SK-N-SH (cell line): Measurements from ENCODE around the gene MGAM2. TPM values are rescaled to one million over a fixed set of nuclear protein-coding genes. Genes with fewer than 3 reads are reported as not detected.

Source experiments
- CTCF ChIA-PET: fragments of 300-600, 350-600 bp; formaldehyde crosslinking; extraction: SDS; loops from one replicate; lab custom pipeline; 2021; lab: Yijun Ruan, JAX
- POLR2A ChIA-PET: fragments of 350-600 bp; sonication (Branson Sonifier 250); formaldehyde crosslinking; extraction: SDS; loops from one replicate; lab custom pipeline; 2020; ENCODE audit warnings: antibody characterized with exemption, inconsistent platforms; lab: Yijun Ruan, JAX
- DNase-seq: peaks from one replicate; pipeline ENCODE4 v3.0.0; 2012
- H2AFZ ChIP-seq: fragments of 200-600 bp; sonication (generic); 2 replicates; pipeline ENCODE4 v1.8.1; 2016; ENCODE audit warnings: antibody characterized with exemption, mild to moderate bottlenecking, low read depth
- H3F3A ChIP-seq: fragments of 200-600 bp; sonication (generic); replicated peaks from 2 replicates; pipeline ENCODE3; 2016; ENCODE audit warnings: antibody characterized with exemption, mild to moderate bottlenecking; ENCODE audit not compliant: insufficient read depth
- H3K27ac ChIP-seq, 2 experiments: fragments of 200-500 bp in 1 of 2; fragments of 200-600 bp in 1 of 2; sonication (Bioruptor generic) in 1 of 2; sonication (generic), shearing (Covaris generic) in 1 of 2; 2 replicates each; pipeline versions ENCODE4 v1.5.1 to v1.6.1; 2014 to 2016; ENCODE audit warnings: low read depth in 2 of 2, inconsistent platforms in 1 of 2, low read length in 1 of 2, mild to moderate bottlenecking in 1 of 2, mixed read lengths in 1 of 2
- H3K27me3 ChIP-seq: fragments of 200-600 bp; sonication (generic), shearing (Covaris generic); 2 replicates; pipeline ENCODE4 v1.6.1; 2016; ENCODE audit warnings: mixed run types; ENCODE audit not compliant: insufficient read depth
- H3K36me3 ChIP-seq, 2 experiments: fragments of 200-500 bp in 1 of 2; fragments of 200-600 bp in 1 of 2; sonication (Bioruptor generic) in 1 of 2; sonication (generic) in 1 of 2; replicated peaks in 1 of 2; 2 replicates each; pipeline versions ENCODE3 to v1.5.1; 2014 to 2016; ENCODE audit warnings: low read length in 1 of 2, mild to moderate bottlenecking in 1 of 2; ENCODE audit not compliant: insufficient read depth in 2 of 2, control insufficient read depth in 1 of 2
- H3K4me1 ChIP-seq, 2 experiments: fragments of 200-500 bp in 1 of 2; fragments of 200-600 bp in 1 of 2; sonication (Bioruptor generic) in 1 of 2; sonication (generic), shearing (Covaris generic) in 1 of 2; 2 replicates each; pipeline versions ENCODE4 v1.5.1 to v1.6.1; 2014 to 2016; ENCODE audit warnings: low read depth in 1 of 2, low read length in 1 of 2, mixed run types in 1 of 2; ENCODE audit not compliant: insufficient read depth in 2 of 2, control insufficient read depth in 1 of 2
- H3K4me2 ChIP-seq: fragments of 200-600 bp; sonication (generic), shearing (Covaris generic); 2 replicates; pipeline ENCODE4 v1.6.1; 2017; ENCODE audit warnings: mixed run types
- H3K4me3 ChIP-seq, 2 experiments: fragments of 200-500 bp in 1 of 2; fragments of 200-600 bp in 1 of 2; sonication (Bioruptor generic) in 1 of 2; sonication (generic), shearing (Covaris generic) in 1 of 2; 2 replicates each; pipeline versions ENCODE4 v1.5.1 to v1.8.1; 2014 to 2016; ENCODE audit warnings: low read depth in 2 of 2, inconsistent platforms in 1 of 2, low read length in 1 of 2, mild to moderate bottlenecking in 1 of 2, mixed read lengths in 1 of 2, moderate library complexity in 1 of 2
- H3K79me2 ChIP-seq: fragments of 200-600 bp; sonication (generic); 2 replicates; pipeline ENCODE4 v1.8.1; 2017; ENCODE audit warnings: mild to moderate bottlenecking; ENCODE audit not compliant: insufficient read depth
- H3K9ac ChIP-seq: fragments of 200-600 bp; sonication (generic); 2 replicates; pipeline ENCODE4 v1.6.1; 2017; ENCODE audit warnings: mixed run types
- H3K9me2 ChIP-seq: fragments of 200-600 bp; sonication (generic); 2 replicates; pipeline ENCODE4 v1.6.1; 2017; ENCODE audit warnings: mixed run types
- H3K9me3 ChIP-seq: fragments of 200-600 bp; sonication (generic); 2 replicates; pipeline ENCODE4 v1.6.1; 2017; ENCODE audit warnings: mixed run types, mild to moderate bottlenecking, moderate library complexity
- H4K20me1 ChIP-seq: fragments of 200-600 bp; sonication (generic); 2 replicates; pipeline ENCODE4 v1.6.1; 2017; ENCODE audit warnings: mild to moderate bottlenecking, mixed run types; ENCODE audit not compliant: insufficient read depth
- CHD2 ChIP-seq: fragments of 150-350 bp; IDR thresholded peaks from 2 replicates; pipeline ENCODE4 v1.6.1; 2018; ENCODE audit warnings: low read length; ENCODE audit not compliant: partially characterized antibody
- CTCF ChIP-seq: fragments of 200-600 bp; sonication (generic); IDR thresholded peaks from 2 replicates; pipeline ENCODE4 v1.6.1; 2017; ENCODE audit warnings: antibody characterized with exemption, mild to moderate bottlenecking, moderate library complexity
- EP300 ChIP-seq, 2 experiments: IDR thresholded peaks; 2 replicates each; pipeline versions ENCODE4 v1.4.0 to v1.6.1; 2012; ENCODE audit warnings: borderline replicate concordance in 1 of 2, low read depth in 1 of 2, low read length in 1 of 2
- FOSL2 ChIP-seq: IDR thresholded peaks from 2 replicates; pipeline ENCODE4 v1.4.0; 2012; ENCODE audit warnings: low read depth, mild to moderate bottlenecking, moderate library complexity, borderline replicate concordance
- FOXJ3 ChIP-seq: sonication (generic); formaldehyde crosslinking; IDR thresholded peaks from 2 replicates; pipeline ENCODE4 v1.5.1; 2020; ENCODE audit warnings: mild to moderate bottlenecking, missing genetic modification reagents
- GATA2 ChIP-seq: sonication (generic); formaldehyde crosslinking; IDR thresholded peaks from 2 replicates; pipeline ENCODE4 v1.5.0; 2020; ENCODE audit warnings: mild to moderate bottlenecking, missing genetic modification reagents
- IRF3 ChIP-seq: fragments of 150-350 bp; IDR thresholded peaks from 2 replicates; pipeline ENCODE4 v1.6.1; 2016; ENCODE audit warnings: mild to moderate bottlenecking, low read depth, low read length
- JUND ChIP-seq: IDR thresholded peaks from 2 replicates; pipeline ENCODE4 v1.4.0; 2012
- PBX3 ChIP-seq: IDR thresholded peaks from 2 replicates; pipeline ENCODE4; 2012
- RCOR1 ChIP-seq: fragments of 150-350 bp; IDR thresholded peaks from 2 replicates; pipeline ENCODE4 v1.6.1; 2017; ENCODE audit warnings: antibody characterized with exemption, low read length
- RFX5 ChIP-seq: IDR thresholded peaks from 2 replicates; pipeline ENCODE4 v1.6.1; 2012; ENCODE audit warnings: mild to moderate bottlenecking, improper control_type of control experiment, low read length
- SIN3A ChIP-seq: IDR thresholded peaks from 2 replicates; pipeline ENCODE4 v1.6.1; 2012; ENCODE audit warnings: low read depth, mild to moderate bottlenecking, low read length, moderate library complexity, borderline replicate concordance
- SMC3 ChIP-seq: IDR thresholded peaks from 2 replicates; pipeline ENCODE4 v1.6.1; 2012; ENCODE audit warnings: low read depth, low read length, improper control_type of control experiment
- TCF12 ChIP-seq: IDR thresholded peaks from 2 replicates; pipeline ENCODE4 v1.4.0; 2012
- ZBTB33 ChIP-seq: IDR thresholded peaks from 2 replicates; pipeline ENCODE4 v1.4.0; 2012; ENCODE audit warnings: low read depth, borderline replicate concordance
- WGBS: methylation state at CpG from one replicate; pipeline ENCODE4 v1.1.6; 2017; ENCODE audit warnings: low lambda C conversion rate; 5-methylcytosine and 5-hydroxymethylcytosine counted together
- polyA plus RNA-seq, 3 experiments: library from polyadenylated mRNA; depleted of rRNA; stranded (reverse); fragments of >200 nt; gene quantifications; 2 replicates each; pipeline ENCODE4 v1.2.3, GENCODE V29; 2012
- TF ChIP-seq, protein P1 (sequence below): fragments of 150-350 bp; IDR thresholded peaks from 2 replicates; pipeline ENCODE4 v1.6.1; 2017; ENCODE audit warnings: antibody characterized with exemption, low read length, low read depth, borderline replicate concordance
- TF ChIP-seq, protein P2 (sequence below): IDR thresholded peaks from 2 replicates; pipeline ENCODE4 v1.4.0; 2012; ENCODE audit warnings: low read depth

Gene MGAM2
- polyA plus RNA-seq, 1 of the 3 experiments (the other 2 are of a cell fraction) = not detected

GRCh38 chr7:142108728-142109505 lies 2.6 kb upstream of the MGAM2 start:
- Histone ChIP-seq H3K4me2 (no peak overlapping the region), H3K4me1 (no peaks in the 10 kb centered on the region)
- no peak for TF ChIP-seq JUND
- TF ChIP-seq, all 33 proteins: peak for 0
- H3K27ac ChIP-seq = no peak overlapping the region
- H2AFZ ChIP-seq = no peak overlapping the region
- ChIA-PET POLR2A (no interaction called here), CTCF (no interaction called here)
- no peaks in the 10 kb centered on the region for H3F3A ChIP-seq
- no peak for DNase-seq
- H4K20me1 ChIP-seq = no peaks in the 10 kb centered on the region
- H3K9me3 ChIP-seq = no peaks in the 10 kb centered on the region
- no peak overlapping the region for H3K9ac ChIP-seq
- WGBS = 40% methylated on average over 8 of the region's 8 CpGs
- H3K27me3 ChIP-seq = peaks cover 22% of the 10 kb centered on the region; the same call in 1 of the 2 replicates
- no peaks in the 10 kb centered on the region for H3K9me2 ChIP-seq
- H3K4me3 ChIP-seq = no peak overlapping the region
- H3K79me2 ChIP-seq = no peaks in the 10 kb centered on the region
- H3K36me3 ChIP-seq = no peaks in the 10 kb centered on the region

- Histone ChIP-seq H3K36me3 (no peaks in the 10 kb centered on the region), H3K9me2 (no peaks in the 10 kb centered on the region), H3K27me3 (peaks cover 22% of the 10 kb centered on the region; the same call in 1 of the 2 replicates), H3K4me3 (no peak overlapping the region), H3K4me1 (no peaks in the 10 kb centered on the region), H4K20me1 (no peaks in the 10 kb centered on the region), H2AFZ (no peak overlapping the region), H3F3A (no peaks in the 10 kb centered on the region), H3K79me2 (no peaks in the 10 kb centered on the region), H3K27ac (no peak overlapping the region), H3K4me2 (no peak overlapping the region), H3K9ac (no peak overlapping the region), H3K9me3 (no peaks in the 10 kb centered on the region)
- 19% methylated on average over 4 of the region's 4 CpGs for WGBS
- CTCF ChIA-PET = no interaction called here
- POLR2A ChIA-PET = no interaction called here
- TF ChIP-seq FOSL2 (no peak), CHD2 (no peak), CTCF (no peak), RFX5 (no peak), PBX3 (no peak), EP300 (IDR thresholded peaks at IDR 0.05; ENCODE audit: borderline replicate concordance in 1 of 2, low read depth in 1 of 2, low read length in 1 of 2) (no peak), IRF3 (no peak), SMC3 (no peak), GATA2 (CRISPR knock-in tag) (no peak), TCF12 (no peak), SIN3A (no peak), ZBTB33 (no peak), FOXJ3 (CRISPR knock-in tag) (no peak), RCOR1 (no peak)
- TF ChIP-seq, protein P1, sequence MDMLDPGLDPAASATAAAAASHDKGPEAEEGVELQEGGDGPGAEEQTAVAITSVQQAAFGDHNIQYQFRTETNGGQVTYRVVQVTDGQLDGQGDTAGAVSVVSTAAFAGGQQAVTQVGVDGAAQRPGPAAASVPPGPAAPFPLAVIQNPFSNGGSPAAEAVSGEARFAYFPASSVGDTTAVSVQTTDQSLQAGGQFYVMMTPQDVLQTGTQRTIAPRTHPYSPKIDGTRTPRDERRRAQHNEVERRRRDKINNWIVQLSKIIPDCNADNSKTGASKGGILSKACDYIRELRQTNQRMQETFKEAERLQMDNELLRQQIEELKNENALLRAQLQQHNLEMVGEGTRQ = no peak
- TF ChIP-seq, protein P2, sequence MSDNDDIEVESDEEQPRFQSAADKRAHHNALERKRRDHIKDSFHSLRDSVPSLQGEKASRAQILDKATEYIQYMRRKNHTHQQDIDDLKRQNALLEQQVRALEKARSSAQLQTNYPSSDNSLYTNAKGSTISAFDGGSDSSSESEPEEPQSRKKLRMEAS = no peak
- no peak for DNase-seq
Observed at GRCh38 chr7:142110098-142110497, 1.4 kb upstream of the MGAM2 start.
